IgD-negative memory B cell (primary cell): ENCODE data around the gene DNAH1. TPM values are rescaled to one million over a fixed set of nuclear protein-coding genes. Genes with fewer than 3 reads are reported as not detected.

Source experiments
- H3K27ac Mint-ChIP-seq, 3 donors: one replicate each; pipeline ENCODE4 v1.8.0; 2020 to 2022; ENCODE audit warnings: mild to moderate bottlenecking in 3 of 3, mixed read lengths in 3 of 3, moderate library complexity in 1 of 3
- H3K27me3 Mint-ChIP-seq: one replicate; pipeline ENCODE4 v1.8.0; 2021; ENCODE audit warnings: mixed read lengths
- H3K36me3 Mint-ChIP-seq: one replicate; pipeline ENCODE4 v1.8.0; 2020; ENCODE audit warnings: mild to moderate bottlenecking, mixed read lengths
- H3K4me1 Mint-ChIP-seq, 3 donors: one replicate each; pipeline ENCODE4 v1.8.0; 2020 to 2022; ENCODE audit warnings: mixed read lengths in 3 of 3, mild to moderate bottlenecking in 1 of 3
- H3K4me3 Mint-ChIP-seq, 4 donors: one replicate each; pipeline ENCODE4 v1.8.0; 2020 to 2022; ENCODE audit warnings: mild to moderate bottlenecking in 4 of 4, mixed read lengths in 4 of 4, moderate library complexity in 3 of 4
- H3K9me3 Mint-ChIP-seq, 3 donors: one replicate each; pipeline ENCODE4 v1.8.0; 2020 to 2021; ENCODE audit warnings: mixed read lengths in 3 of 3, mild to moderate bottlenecking in 1 of 3
- polyA plus RNA-seq: library from polyadenylated mRNA; unstranded; fragments of 300-500 nt; fragmentation: Illumina TruSeq; gene quantifications from one replicate; pipeline ENCODE4 v1.2.3, GENCODE V29; 2021

Gene DNAH1
- polyA plus RNA-seq, 1 donor from 2014 or later: 1.1 TPM

- Mint-ChIP-seq H3K27me3 (no peaks in the 10 kb centered on the region), H3K27ac (peak overlapping the region; percentile 87 to 98 (median 94)), H3K36me3 (peaks cover 2% of the 10 kb centered on the region), H3K4me3 (peak overlapping the region in 3 of 4 donors; percentile 51 to 88 (median 72)), H3K4me1 (peaks cover 25 to 42% (median 35%) of the 10 kb centered on the region in 3 donors), H3K9me3 (no peaks in the 10 kb centered on the region)
Measured at GRCh38 chr3:52313774-52314188, 2.3 kb upstream of the DNAH1 start.

GRCh38 chr3:52314489-52314888, 1.6 kb upstream of the DNAH1 start:
- Mint-ChIP-seq H3K36me3 (peaks cover 2% of the 10 kb centered on the region), H3K27me3 (no peaks in the 10 kb centered on the region), H3K4me3 (peak overlapping the region in 3 of 4 donors; percentile 20 to 88 (median 28)), H3K9me3 (no peaks in the 10 kb centered on the region), H3K4me1 (peaks cover 25 to 40% (median 35%) of the 10 kb centered on the region in 3 donors), H3K27ac (peak overlapping the region in 2 of 3 donors; percentile 94 to 98)

GRCh38 chr3:52315006-52315405, 1.1 kb upstream of the DNAH1 start:
- Mint-ChIP-seq H3K36me3 (no peaks in the 10 kb centered on the region), H3K4me1 (peaks cover 21 to 37% (median 33%) of the 10 kb centered on the region in 3 donors), H3K27ac (peak overlapping the region in 2 of 3 donors; percentile 87 to 98), H3K9me3 (no peaks in the 10 kb centered on the region), H3K4me3 (peak overlapping the region in 2 of 4 donors; percentile 20 to 88), H3K27me3 (no peaks in the 10 kb centered on the region)

- peaks cover 3% of the 10 kb centered on the region for H3K36me3 Mint-ChIP-seq
- H3K4me1 Mint-ChIP-seq: peaks cover 16 to 25% (median 23%) of the 10 kb centered on the region in 3 donors
- no peaks in the 10 kb centered on the region for H3K27me3 Mint-ChIP-seq
- H3K4me3 Mint-ChIP-seq: peak overlapping the region; percentile 55 to 88 (median 81)
- no peaks in the 10 kb centered on the region for H3K9me3 Mint-ChIP-seq
- peak overlapping the region in 2 of 3 donors; percentile 1 to 69 for H3K27ac Mint-ChIP-seq
Measured at GRCh38 chr3:52317208-52318000, 1.3 kb downstream of the DNAH1 start.

GRCh38 chr3:52318186-52318816, 2.2 kb downstream of the DNAH1 start:
- no peaks in the 10 kb centered on the region for H3K27me3 Mint-ChIP-seq
- peaks cover 12 to 21% (median 17%) of the 10 kb centered on the region in 3 donors for H3K4me1 Mint-ChIP-seq
- H3K4me3 Mint-ChIP-seq: peak overlapping the region in 1 of 4 donors; percentile 77
- H3K36me3 Mint-ChIP-seq: peaks cover 3% of the 10 kb centered on the region
- no peak overlapping the region for H3K27ac Mint-ChIP-seq
- no peaks in the 10 kb centered on the region for H3K9me3 Mint-ChIP-seq

- peaks cover 4 to 9% (median 8%) of the 10 kb centered on the region in 3 donors for H3K4me1 Mint-ChIP-seq
- no peak overlapping the region for H3K4me3 Mint-ChIP-seq
Measured at GRCh38 chr3:52319921-52320595, 3.9 kb downstream of the DNAH1 start.

GRCh38 chr3:52321481-52321880, 5.4 kb downstream of the DNAH1 start:
- Mint-ChIP-seq H3K9me3 (no peaks in the 10 kb centered on the region), H3K4me1 (peaks cover 4 to 9% (median 8%) of the 10 kb centered on the region in 3 donors), H3K4me3 (no peak overlapping the region), H3K27me3 (no peaks in the 10 kb centered on the region), H3K27ac (no peak overlapping the region), H3K36me3 (peaks cover 3% of the 10 kb centered on the region)

More at GRCh38 chr3:52319921-52320595, 3.9 kb downstream of the DNAH1 start:
- Mint-ChIP-seq H3K9me3 (no peaks in the 10 kb centered on the region), H3K36me3 (peaks cover 3% of the 10 kb centered on the region), H3K27ac (no peak overlapping the region), H3K27me3 (no peaks in the 10 kb centered on the region)

GRCh38 chr3:52322466-52322865, 6.3 kb downstream of the DNAH1 start:
- Mint-ChIP-seq H3K4me1 (peaks cover 0 to 5% (median 3%) of the 10 kb centered on the region in 3 donors), H3K9me3 (no peaks in the 10 kb centered on the region), H3K36me3 (peaks cover 3% of the 10 kb centered on the region), H3K4me3 (no peak overlapping the region), H3K27ac (no peak overlapping the region), H3K27me3 (no peaks in the 10 kb centered on the region)

- Mint-ChIP-seq H3K27ac (no peak overlapping the region), H3K27me3 (no peaks in the 10 kb centered on the region), H3K36me3 (peaks cover 3% of the 10 kb centered on the region), H3K4me1 (no peaks in the 10 kb centered on the region), H3K9me3 (no peaks in the 10 kb centered on the region), H3K4me3 (no peak overlapping the region)
Measured at GRCh38 chr3:52323526-52324295, 7.6 kb downstream of the DNAH1 start.

GRCh38 chr3:52324676-52325075, 8.6 kb downstream of the DNAH1 start:
- H3K36me3 Mint-ChIP-seq: peaks cover 3% of the 10 kb centered on the region
- no peaks in the 10 kb centered on the region for H3K27me3 Mint-ChIP-seq
- no peaks in the 10 kb centered on the region for H3K9me3 Mint-ChIP-seq
- H3K4me3 Mint-ChIP-seq: no peak overlapping the region
- no peak overlapping the region for H3K27ac Mint-ChIP-seq
- H3K4me1 Mint-ChIP-seq: no peaks in the 10 kb centered on the region

- H3K27me3 Mint-ChIP-seq: no peaks in the 10 kb centered on the region
- H3K4me1 Mint-ChIP-seq: no peaks in the 10 kb centered on the region
- no peak overlapping the region for H3K27ac Mint-ChIP-seq
- H3K36me3 Mint-ChIP-seq: peaks cover 3% of the 10 kb centered on the region
- no peaks in the 10 kb centered on the region for H3K9me3 Mint-ChIP-seq
- H3K4me3 Mint-ChIP-seq: no peak overlapping the region
Measured at GRCh38 chr3:52325686-52326085, 9.6 kb downstream of the DNAH1 start.

GRCh38 chr3:52326976-52327375, 10.9 kb downstream of the DNAH1 start:
- no peaks in the 10 kb centered on the region for H3K9me3 Mint-ChIP-seq
- no peak overlapping the region for H3K27ac Mint-ChIP-seq
- H3K36me3 Mint-ChIP-seq: no peaks in the 10 kb centered on the region
- H3K4me1 Mint-ChIP-seq: no peaks in the 10 kb centered on the region
- H3K4me3 Mint-ChIP-seq: no peak overlapping the region
- no peaks in the 10 kb centered on the region for H3K27me3 Mint-ChIP-seq

GRCh38 chr3:52327486-52328290, 11.6 kb downstream of the DNAH1 start:
- H3K4me3 Mint-ChIP-seq: no peak overlapping the region
- H3K27me3 Mint-ChIP-seq: no peaks in the 10 kb centered on the region
- no peaks in the 10 kb centered on the region for H3K36me3 Mint-ChIP-seq
- no peak overlapping the region for H3K27ac Mint-ChIP-seq
- no peaks in the 10 kb centered on the region for H3K4me1 Mint-ChIP-seq
- no peaks in the 10 kb centered on the region for H3K9me3 Mint-ChIP-seq

GRCh38 chr3:52328536-52329080, 12.5 kb downstream of the DNAH1 start:
- H3K27ac Mint-ChIP-seq: no peak overlapping the region

More at GRCh38 chr3:52328536-52329080, 12.5 kb downstream of the DNAH1 start:
- H3K4me3 Mint-ChIP-seq: no peak overlapping the region
- no peaks in the 10 kb centered on the region for H3K36me3 Mint-ChIP-seq
- no peaks in the 10 kb centered on the region for H3K27me3 Mint-ChIP-seq
- H3K9me3 Mint-ChIP-seq: no peaks in the 10 kb centered on the region
- H3K4me1 Mint-ChIP-seq: no peaks in the 10 kb centered on the region
